Esophagus muscularis mucosa (tissue), 4 donors: ENCODE data around the gene PLAGL2. TPM values are rescaled to one million over a fixed set of nuclear protein-coding genes. Genes with fewer than 3 reads are reported as not detected.
"Not testable (repeated sequence)": the region's sequence is repeated elsewhere in the genome, so short reads cannot be mapped to it uniquely, and the experiment has no call there.

ENCODE experiments used
- DNase-seq: peaks from one replicate; pipeline ENCODE4 v3.0.0-alpha.2; 2017; ENCODE audit errors: extremely low spot score
- H3K27ac ChIP-seq, 4 donors: fragments of 200-600 bp; sonication (generic); replicated peaks in 1 of 4; 1 replicate in 3 of 4; 2 replicates in 1 of 4; pipeline ENCODE4 v1.5.1; 2016 to 2019; ENCODE audit warnings: mild to moderate bottlenecking in 1 of 4
- H3K27me3 ChIP-seq, 4 donors: fragments of 200-600 bp; sonication (generic); one replicate each; pipeline versions ENCODE4 v1.5.1 to v1.6.0; 2016 to 2019
- H3K36me3 ChIP-seq, 4 donors: fragments of 200-600 bp; sonication (generic); one replicate each; pipeline ENCODE4 v1.5.1; 2016 to 2019
- H3K4me1 ChIP-seq, 4 donors: fragments of 200-600 bp; sonication (generic); one replicate each; pipeline ENCODE4 v1.5.1; 2016 to 2019
- H3K4me3 ChIP-seq, 4 donors: fragments of 200-600 bp; sonication (generic); 1 replicate in 2 of 4; 2 replicates in 2 of 4; pipeline ENCODE4 v1.5.1; 2016 to 2019; ENCODE audit warnings: mild to moderate bottlenecking in 4 of 4, moderate library complexity in 1 of 4
- H3K9me3 ChIP-seq, 4 donors: fragments of 200-600 bp; sonication (generic); 1 replicate in 3 of 4; 2 replicates in 1 of 4; pipeline ENCODE4 v1.5.1; 2016 to 2019
- CTCF ChIP-seq, 3 experiments: fragments of 200-600 bp in 2 of 3; fragments of 450-650 bp in 1 of 3; sonication (generic) in 2 of 3; IDR thresholded peaks; one replicate each; pipeline ENCODE4 v1.5.1; 2017 to 2019; ENCODE audit warnings: antibody characterized with exemption in 3 of 3, mild to moderate bottlenecking in 2 of 3, moderate library complexity in 1 of 3
- EP300 ChIP-seq: sonication (generic); formaldehyde crosslinking; IDR thresholded peaks from one replicate; pipeline ENCODE4 v1.6.1; 2017; ENCODE audit warnings: antibody characterized with exemption
- POLR2A ChIP-seq: fragments of 450-650 bp; IDR thresholded peaks from one replicate; pipeline ENCODE4 v1.6.1; 2017; ENCODE audit warnings: antibody characterized with exemption, moderate library complexity, mild to moderate bottlenecking, low read depth
- POLR2AphosphoS5 ChIP-seq, 2 donors: sonication (generic); formaldehyde crosslinking; IDR thresholded peaks; one replicate each; pipeline ENCODE4 v1.6.1; 2017; ENCODE audit warnings: antibody characterized with exemption in 2 of 2
- WGBS: methylation state at CpG from one replicate; pipeline ENCODE4 v1.1.5; 2018; 5-methylcytosine and 5-hydroxymethylcytosine counted together
- intact Hi-C: fragments of 100-400 bp; cut with DNase I; formaldehyde crosslinking; loops from one replicate; pipeline ENCODE4 v1.15.1; 2023
- total RNA-seq, 4 donors: library from RNA; depleted of rRNA; stranded (reverse); fragments of >200 nt; gene quantifications; one replicate each; pipeline versions ENCODE4 v1.1.0 to v1.2.1, GENCODE V29; 2016

PLAGL2 gene
- total RNA-seq, 4 donors from 2014 or later: 5.4 to 10.8 (median 8.0) TPM

- no peak overlapping the region for H3K4me3 ChIP-seq
- intact Hi-C loops: no loop called here
- no peaks in the 10 kb centered on the region for H3K27me3 ChIP-seq
- H3K9me3 ChIP-seq: no peaks in the 10 kb centered on the region
- TF ChIP-seq EP300 (no peak), POLR2A (no peak), POLR2AphosphoS5 (IDR thresholded peaks at IDR 0.05) (no peak), CTCF (IDR thresholded peaks at IDR 0.05) (no peak)
- peaks cover 0 to 5% (median 2%) of the 10 kb centered on the region in 4 donors for H3K4me1 ChIP-seq
- peaks cover 0 to 11% (median 3%) of the 10 kb centered on the region in 4 donors for H3K36me3 ChIP-seq
- H3K27ac ChIP-seq: no peak overlapping the region
- no peak for DNase-seq
- WGBS: 89% methylated on average over 2 of the region's 2 CpGs
Measured at GRCh38 chr20:32181606-32182005, 25.9 kb downstream of the PLAGL2 start.

GRCh38 chr20:32179934-32180333 is 27.6 kb downstream of the PLAGL2 start:
- TF ChIP-seq EP300 (no peak), POLR2AphosphoS5 (IDR thresholded peaks at IDR 0.05) (no peak), CTCF (IDR thresholded peaks at IDR 0.05) (no peak), POLR2A (no peak)
- H3K27me3 ChIP-seq: no peaks in the 10 kb centered on the region
- no peaks in the 10 kb centered on the region for H3K9me3 ChIP-seq
- H3K4me1 ChIP-seq: no peaks in the 10 kb centered on the region
- intact Hi-C loops: no loop called here
- no peak overlapping the region for H3K27ac ChIP-seq
- 90% methylated on average over 4 of the region's 4 CpGs for WGBS
- peaks cover 0 to 11% (median 3%) of the 10 kb centered on the region in 4 donors for H3K36me3 ChIP-seq
- no peak for DNase-seq
- no peak overlapping the region for H3K4me3 ChIP-seq

- 90% methylated on average over 2 of the region's 2 CpGs for WGBS
- Histone ChIP-seq H3K36me3 (peaks cover 0 to 11% (median 3%) of the 10 kb centered on the region in 4 donors), H3K27me3 (no peaks in the 10 kb centered on the region), H3K27ac (no peak overlapping the region), H3K9me3 (no peaks in the 10 kb centered on the region), H3K4me3 (no peak overlapping the region), H3K4me1 (no peaks in the 10 kb centered on the region)
- intact Hi-C loops: no loop called here
- no peak for TF ChIP-seq EP300
- TF ChIP-seq CTCF (IDR thresholded peaks at IDR 0.05): no peak
- TF ChIP-seq POLR2A: no peak
- no peak for TF ChIP-seq POLR2AphosphoS5 (IDR thresholded peaks at IDR 0.05)
- no peak for DNase-seq
Measured at GRCh38 chr20:32179515-32179914, 28.0 kb downstream of the PLAGL2 start.

- H3K4me3 ChIP-seq, intact Hi-C loops, H3K27ac ChIP-seq, H3K4me1 ChIP-seq, H3K9me3 ChIP-seq, DNase-seq, H3K27me3 ChIP-seq, H3K36me3 ChIP-seq: not testable (repeated sequence)
- WGBS: 92% methylated on average over 7 of the region's 7 CpGs
Measured at GRCh38 chr20:32177696-32178095, 29.8 kb downstream of the PLAGL2 start.

GRCh38 chr20:32168184-32168910 is 39.2 kb downstream of the PLAGL2 start:
- no peak overlapping the region for H3K27ac ChIP-seq
- no peaks in the 10 kb centered on the region for H3K4me1 ChIP-seq
- H3K36me3 ChIP-seq: peaks cover 22 to 47% (median 36%) of the 10 kb centered on the region in 4 donors
- no peak overlapping the region for H3K4me3 ChIP-seq
- H3K9me3 ChIP-seq: no peaks in the 10 kb centered on the region
- no peak for DNase-seq
- no peak for TF ChIP-seq POLR2AphosphoS5 (IDR thresholded peaks at IDR 0.05)
- no peak for TF ChIP-seq CTCF (IDR thresholded peaks at IDR 0.05)
- 84% methylated on average over 2 of the region's 2 CpGs for WGBS
- no peaks in the 10 kb centered on the region for H3K27me3 ChIP-seq
- intact Hi-C loops: no loop called here
